OCI-LY1 (cell line): Measurements from ENCODE around the gene ZNFX1.

Experiments used
- CTCF ChIP-seq: fragments of 200-600 bp; sonication (generic), shearing (Covaris generic); IDR thresholded peaks from 2 replicates; pipeline ENCODE4 v1.5.1; 2017; ENCODE audit warnings: mild to moderate bottlenecking, antibody characterized with exemption, low read length, moderate library complexity, mixed read lengths
- EZH2 ChIP-seq: fragments of 200-600 bp; sonication (generic), shearing (Covaris generic); IDR thresholded peaks from 2 replicates; pipeline ENCODE4 v1.8.0; 2017; ENCODE audit warnings: borderline replicate concordance, mixed run types, mild to moderate bottlenecking, antibody characterized with exemption, low read length, moderate library complexity, mixed read lengths

DNA sequence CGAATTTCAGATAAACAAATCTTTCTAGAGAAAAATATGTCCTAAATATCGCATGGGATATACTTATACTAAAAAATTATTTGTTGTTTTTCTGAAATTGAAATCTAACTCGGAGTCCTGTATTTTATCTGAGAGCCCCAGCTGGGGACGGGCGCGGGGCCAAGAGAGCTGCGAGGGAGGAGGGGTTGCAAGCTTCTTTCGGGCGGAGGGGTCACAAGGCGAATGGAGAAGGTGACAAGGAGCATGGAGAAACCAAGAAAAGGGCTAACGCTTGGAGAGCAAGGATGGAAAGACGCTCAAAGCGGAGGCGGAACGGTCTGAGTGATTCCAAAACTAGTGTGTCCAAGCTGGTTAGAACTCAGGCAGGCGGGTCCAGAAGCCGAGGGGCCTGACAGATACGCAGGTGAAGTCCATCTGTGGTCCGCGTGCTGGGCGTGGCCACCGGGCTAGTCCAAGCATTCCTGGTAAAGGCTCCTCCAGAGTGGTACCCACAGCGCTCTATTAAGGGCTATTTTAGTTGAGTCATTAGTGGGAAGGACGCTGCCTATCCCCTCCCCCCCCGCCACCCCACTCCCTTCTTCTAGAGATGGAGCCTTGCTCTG lies 41.5 kb upstream of the ZNFX1 start:
- TF ChIP-seq CTCF (no peak), EZH2 (no peak)
